SH-SY5Y (cell line): Measurements from ENCODE around the gene DLEC1.

Experiments used
- GATA2 ChIP-seq: IDR thresholded peaks from 2 replicates; pipeline ENCODE4 v1.6.1; 2011; ENCODE audit warnings: mild to moderate bottlenecking, low read depth, low read length
- GATA3 ChIP-seq: IDR thresholded peaks from 2 replicates; pipeline ENCODE4 v1.6.1; 2011; ENCODE audit warnings: low read depth, mild to moderate bottlenecking, low read length, moderate library complexity

DLEC1 gene

DNA sequence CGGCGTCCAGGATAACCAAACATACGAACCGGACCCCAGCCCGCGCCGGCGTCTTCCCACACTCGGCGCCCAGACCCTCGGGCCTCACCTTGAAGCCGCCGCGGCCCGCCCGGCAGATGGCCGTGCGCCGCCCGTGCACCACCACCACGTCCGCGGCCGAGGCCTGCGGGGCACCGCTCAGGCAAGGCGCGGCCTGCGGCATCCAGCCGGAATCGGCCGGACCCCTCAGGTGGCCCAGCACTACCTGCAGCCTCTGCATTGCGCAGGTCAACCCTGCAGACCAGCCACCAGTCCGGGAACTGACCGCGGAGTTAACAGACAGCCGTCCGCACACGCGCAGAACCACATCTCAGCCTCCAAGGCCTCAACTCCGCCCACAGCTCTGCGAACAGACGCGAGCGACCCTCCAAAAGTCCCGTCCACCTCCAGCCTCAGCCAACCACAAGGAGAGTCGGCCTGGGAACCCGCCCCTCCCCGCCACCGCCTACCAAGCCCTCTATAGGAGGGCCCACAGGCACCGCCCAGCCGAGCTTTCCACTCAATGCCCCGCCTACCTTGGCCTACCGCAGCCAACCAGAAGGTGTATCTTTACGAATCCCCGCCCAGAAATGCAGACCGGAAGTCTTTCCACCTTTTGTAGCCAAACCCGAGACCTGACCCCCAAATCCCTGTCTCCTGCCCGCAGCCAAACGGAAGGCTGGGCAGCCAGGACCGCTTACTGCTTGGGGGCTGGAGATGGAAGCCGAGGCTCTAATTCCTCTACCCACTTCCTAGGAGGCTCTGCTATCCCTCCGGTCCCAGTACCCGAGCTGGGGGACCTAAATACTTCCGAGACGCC lies 98.0 kb downstream of the DLEC1 start, which contains the start of gene ACAA1:
Gene ACAA1 (minus strand): TSS at position 351 of the 838 bp plus-strand sequence. CDS start 92 bp downstream, at position 259.
- TF ChIP-seq GATA3 (no peak), GATA2 (no peak)

DNA sequence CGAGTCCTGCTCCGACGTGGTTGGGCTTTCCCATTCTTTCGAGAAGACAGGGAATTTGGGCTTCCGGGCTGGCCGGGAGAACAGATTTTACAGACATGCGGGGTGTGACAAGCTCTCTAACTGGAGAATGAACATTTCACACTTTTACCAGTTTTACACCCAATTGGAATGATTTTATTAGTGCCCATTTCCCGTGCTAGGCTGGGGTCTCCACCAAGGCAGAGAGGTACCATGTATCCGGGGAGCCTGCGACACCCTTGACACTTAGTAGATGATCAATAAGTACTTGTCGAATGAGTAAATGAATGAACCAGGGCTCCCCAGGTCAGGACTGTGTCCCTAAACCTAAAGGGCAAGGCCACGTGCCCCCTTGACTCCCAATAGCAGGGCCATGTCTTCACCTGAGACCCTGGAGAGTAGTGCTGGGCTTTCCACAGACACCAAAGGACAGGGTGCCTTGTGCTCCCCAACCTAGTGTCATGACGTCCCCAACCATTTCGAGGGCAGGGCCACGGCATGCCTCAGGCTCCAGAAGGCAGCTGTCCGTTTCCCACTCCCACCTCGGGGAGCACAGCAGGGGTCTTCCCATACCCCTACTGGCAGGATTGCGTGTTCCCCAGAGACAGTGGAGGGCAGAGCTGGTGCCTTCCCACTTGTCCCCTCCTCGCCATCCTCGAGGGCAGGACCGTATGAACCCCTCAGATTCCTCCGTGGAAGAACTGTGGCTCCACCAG lies 98.8 kb downstream of the DLEC1 start:
- TF ChIP-seq GATA3 (no peak), GATA2 (no peak)

DNA sequence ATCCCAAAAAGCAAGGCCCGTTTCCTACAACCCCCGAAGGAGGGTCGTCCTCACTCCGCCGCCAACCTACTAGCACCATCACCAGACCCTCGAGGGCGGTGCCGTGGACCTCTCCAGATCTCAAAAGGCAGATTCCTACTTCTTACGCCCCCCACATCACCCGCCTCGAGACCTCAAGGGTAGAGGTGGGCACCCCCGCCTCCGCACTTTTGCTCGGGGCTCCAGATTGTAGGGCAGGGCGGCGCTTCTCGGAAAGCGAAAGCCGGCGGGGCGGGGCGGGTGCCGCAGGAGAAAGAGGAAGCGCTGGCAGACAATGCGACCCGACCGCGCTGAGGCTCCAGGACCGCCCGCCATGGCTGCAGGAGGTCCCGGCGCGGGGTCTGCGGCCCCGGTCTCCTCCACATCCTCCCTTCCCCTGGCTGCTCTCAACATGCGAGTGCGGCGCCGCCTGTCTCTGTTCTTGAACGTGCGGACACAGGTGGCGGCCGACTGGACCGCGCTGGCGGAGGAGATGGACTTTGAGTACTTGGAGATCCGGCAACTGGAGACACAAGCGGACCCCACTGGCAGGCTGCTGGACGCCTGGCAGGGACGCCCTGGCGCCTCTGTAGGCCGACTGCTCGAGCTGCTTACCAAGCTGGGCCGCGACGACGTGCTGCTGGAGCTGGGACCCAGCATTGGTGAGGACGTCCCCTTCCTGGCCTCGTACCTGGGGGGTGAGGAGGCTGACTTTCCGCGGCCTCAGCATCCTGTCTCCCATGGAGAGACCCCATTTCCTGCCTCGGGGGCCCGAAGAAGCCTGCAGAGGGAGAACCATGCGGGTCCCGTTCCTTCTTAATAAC lies 99.6 kb downstream of the DLEC1 start, which contains the start of gene MYD88:
Gene MYD88 (plus strand): TSS at position 313 of the 842 bp plus-strand sequence. CDS start 40 bp downstream, at position 353.
- TF ChIP-seq GATA2 (no peak), GATA3 (no peak)

DNA sequence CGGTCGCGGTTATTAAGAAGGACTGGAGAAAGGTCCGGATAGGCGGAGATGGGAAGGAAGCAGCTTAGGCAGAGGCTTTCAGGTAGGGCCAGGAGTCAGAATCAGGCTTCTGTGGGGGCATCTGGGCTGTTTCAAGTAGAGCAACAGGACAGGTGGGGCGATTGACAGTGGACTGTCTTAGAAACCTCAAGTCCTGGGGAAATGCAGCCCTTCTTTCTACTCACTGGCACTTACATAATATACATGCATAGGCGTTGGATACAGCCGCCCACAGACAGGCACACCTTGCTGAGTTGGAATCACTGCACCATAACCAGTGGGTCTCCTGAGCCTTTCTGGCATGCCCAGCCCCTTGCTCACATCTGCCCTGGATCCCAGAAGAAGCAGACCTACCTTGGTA lies 100.2 kb downstream of the DLEC1 start:
- TF ChIP-seq GATA2 (no peak), GATA3 (no peak)

DNA sequence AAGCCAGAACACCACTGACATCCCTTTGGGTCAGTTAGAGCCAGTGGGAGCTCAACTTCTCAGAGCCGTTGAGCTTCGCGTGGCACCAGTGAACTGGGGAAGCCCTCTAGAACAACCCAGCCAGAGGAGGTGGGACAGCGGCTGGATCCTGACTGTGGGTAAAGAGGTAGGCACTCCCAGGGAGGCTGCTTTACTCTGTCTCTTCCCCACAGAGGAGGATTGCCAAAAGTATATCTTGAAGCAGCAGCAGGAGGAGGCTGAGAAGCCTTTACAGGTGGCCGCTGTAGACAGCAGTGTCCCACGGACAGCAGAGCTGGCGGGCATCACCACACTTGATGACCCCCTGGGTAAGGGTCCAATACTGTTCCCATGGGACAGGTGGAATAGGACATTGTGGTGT lies 100.6 kb downstream of the DLEC1 start:
- TF ChIP-seq GATA3: no peak
- TF ChIP-seq GATA2: no peak

DNA sequence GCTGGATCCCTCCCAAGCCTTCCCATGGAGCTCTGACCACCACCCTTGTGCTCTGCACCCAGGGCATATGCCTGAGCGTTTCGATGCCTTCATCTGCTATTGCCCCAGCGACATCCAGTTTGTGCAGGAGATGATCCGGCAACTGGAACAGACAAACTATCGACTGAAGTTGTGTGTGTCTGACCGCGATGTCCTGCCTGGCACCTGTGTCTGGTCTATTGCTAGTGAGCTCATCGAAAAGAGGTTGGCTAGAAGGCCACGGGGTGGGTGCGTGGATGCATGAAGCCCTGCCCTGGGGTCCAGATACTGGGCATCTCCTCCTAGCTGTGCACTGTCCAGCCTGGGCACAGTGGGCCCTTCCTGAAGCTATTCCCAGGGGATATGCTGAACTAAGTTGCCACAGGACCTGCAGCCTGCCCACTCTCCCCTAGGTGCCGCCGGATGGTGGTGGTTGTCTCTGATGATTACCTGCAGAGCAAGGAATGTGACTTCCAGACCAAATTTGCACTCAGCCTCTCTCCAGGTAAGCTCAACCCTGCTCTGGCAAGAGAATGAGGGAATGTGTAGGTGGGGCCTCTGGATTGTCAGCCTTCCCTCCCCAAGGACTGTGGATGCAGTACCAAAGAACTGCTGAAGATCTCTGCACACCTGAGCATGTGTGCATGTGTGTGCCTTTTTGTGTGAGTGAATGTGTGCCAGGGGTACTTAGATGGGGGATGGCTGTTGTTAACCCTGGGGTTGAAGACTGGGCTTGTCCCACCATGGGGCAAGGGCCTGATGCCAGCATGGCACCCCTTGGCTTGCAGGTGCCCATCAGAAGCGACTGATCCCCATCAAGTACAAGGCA lies 101.5 kb downstream of the DLEC1 start:
- TF ChIP-seq GATA2 (no peak), GATA3 (no peak)

DNA sequence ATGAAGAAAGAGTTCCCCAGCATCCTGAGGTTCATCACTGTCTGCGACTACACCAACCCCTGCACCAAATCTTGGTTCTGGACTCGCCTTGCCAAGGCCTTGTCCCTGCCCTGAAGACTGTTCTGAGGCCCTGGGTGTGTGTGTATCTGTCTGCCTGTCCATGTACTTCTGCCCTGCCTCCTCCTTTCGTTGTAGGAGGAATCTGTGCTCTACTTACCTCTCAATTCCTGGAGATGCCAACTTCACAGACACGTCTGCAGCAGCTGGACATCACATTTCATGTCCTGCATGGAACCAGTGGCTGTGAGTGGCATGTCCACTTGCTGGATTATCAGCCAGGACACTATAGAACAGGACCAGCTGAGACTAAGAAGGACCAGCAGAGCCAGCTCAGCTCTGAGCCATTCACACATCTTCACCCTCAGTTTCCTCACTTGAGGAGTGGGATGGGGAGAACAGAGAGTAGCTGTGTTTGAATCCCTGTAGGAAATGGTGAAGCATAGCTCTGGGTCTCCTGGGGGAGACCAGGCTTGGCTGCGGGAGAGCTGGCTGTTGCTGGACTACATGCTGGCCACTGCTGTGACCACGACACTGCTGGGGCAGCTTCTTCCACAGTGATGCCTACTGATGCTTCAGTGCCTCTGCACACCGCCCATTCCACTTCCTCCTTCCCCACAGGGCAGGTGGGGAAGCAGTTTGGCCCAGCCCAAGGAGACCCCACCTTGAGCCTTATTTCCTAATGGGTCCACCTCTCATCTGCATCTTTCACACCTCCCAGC lies 102.4 kb downstream of the DLEC1 start:
- no peak for TF ChIP-seq GATA2
- no peak for TF ChIP-seq GATA3

DNA sequence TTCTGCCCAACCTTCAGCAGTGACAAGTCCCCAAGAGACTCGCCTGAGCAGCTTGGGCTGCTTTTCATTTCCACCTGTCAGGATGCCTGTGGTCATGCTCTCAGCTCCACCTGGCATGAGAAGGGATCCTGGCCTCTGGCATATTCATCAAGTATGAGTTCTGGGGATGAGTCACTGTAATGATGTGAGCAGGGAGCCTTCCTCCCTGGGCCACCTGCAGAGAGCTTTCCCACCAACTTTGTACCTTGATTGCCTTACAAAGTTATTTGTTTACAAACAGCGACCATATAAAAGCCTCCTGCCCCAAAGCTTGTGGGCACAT lies 102.9 kb downstream of the DLEC1 start:
- TF ChIP-seq GATA2 (no peak), GATA3 (no peak)

DNA sequence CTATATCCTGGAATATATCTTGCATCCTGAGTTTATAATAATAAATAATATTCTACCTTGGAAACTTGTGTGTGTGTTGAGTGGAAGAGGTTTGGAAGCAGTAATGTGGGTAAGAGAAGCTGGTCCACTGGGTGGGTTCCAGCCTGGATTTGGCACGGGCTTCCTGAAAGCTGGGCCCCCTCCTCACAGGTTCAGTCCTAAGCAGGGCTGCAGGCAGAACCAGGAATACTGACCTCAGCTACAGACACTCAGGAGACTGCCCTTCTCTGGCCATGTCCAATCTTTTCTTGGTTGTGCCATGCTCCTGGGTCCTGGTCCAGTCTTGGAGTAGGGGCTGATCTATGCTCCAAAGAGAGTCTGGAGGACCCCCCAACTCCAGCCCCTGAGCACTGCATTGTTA lies 104.0 kb downstream of the DLEC1 start:
- TF ChIP-seq GATA2 (no peak), GATA3 (no peak)

DNA sequence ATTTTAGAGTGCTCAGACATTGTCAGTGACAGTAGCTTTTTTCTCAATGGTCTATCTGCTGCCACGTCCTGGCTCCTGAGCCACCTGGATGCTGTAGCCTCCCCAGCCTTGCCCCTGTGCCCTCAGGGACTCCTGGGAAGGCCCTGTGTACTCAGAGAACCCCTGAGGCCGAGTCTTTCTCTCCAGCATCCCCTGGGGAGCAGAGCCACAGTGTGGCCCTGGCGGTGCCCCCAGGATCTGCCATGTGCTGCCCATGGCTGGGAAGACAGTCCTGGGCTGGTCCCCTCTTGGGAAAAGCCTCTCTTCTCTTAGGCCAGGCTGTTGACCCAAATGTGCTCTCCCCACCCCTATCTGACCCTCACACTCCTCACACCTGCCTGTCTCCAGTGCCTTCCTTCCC lies 104.5 kb downstream of the DLEC1 start:
- TF ChIP-seq GATA2 (no peak), GATA3 (no peak)

DNA sequence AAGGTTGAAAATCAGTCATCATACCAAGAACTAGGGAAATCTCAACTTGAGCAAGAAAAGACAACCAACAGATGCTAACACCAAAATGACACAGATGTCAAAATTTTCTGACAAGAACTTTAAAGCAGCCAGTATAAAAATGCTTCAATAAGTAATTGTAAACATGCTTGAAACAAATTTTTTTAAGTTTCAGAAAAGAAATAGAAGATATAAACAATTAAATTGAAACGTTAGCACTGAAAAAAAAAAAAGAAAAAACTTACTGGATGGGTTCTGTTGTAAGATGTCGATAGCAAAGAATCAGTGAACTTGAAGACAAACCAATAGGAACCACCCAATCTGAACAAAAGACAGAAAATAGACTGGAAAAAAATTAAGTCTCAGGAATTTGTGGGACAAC lies 107.5 kb downstream of the DLEC1 start:
- TF ChIP-seq GATA2 (no peak), GATA3 (no peak)

DNA sequence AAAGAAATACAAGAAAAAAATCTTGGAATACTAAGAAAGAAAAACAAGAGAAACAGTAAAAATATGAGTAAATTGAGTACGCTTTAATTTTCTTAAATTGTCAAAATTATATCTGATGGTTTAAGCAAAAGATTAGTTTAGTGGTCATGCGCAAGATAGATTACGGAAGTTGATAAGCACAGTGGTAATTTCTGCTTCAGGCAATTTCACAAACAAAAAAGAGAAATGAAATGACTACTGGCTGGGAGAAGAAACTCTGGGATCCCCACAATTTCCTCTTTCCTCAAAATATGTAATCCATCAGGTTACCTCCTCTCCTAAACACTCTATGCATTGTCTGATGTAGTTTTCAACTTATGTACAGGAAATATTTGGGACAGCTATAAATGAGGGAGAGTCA lies 108.4 kb downstream of the DLEC1 start:
- no peak for TF ChIP-seq GATA2
